K562 (cell line): ENCODE results near the gene OGDH. TPM values are rescaled to one million over a fixed set of nuclear protein-coding genes. Genes with fewer than 3 reads are reported as not detected.

ENCODE experiments used
- ATAC-seq: fragments of 200-7000 bp; cut with Tn5 transposase; 3 replicates; pipeline ENCODE4 v1.9.1; 2020; ENCODE audit warnings: moderate library complexity
- BruUV-seq: library from RNA; stranded (reverse); fragments of 400-500 nt; replicated peaks from 2 replicates; lab custom pipeline; 2021; lab: Mats Ljungman, UMichigan
- CTCF ChIA-PET: fragments of 300-600 bp; formaldehyde crosslinking; extraction: SDS; loops from one replicate; lab custom pipeline; 2021; ENCODE audit warnings: low intra/inter-chr PET ratio; lab: Yijun Ruan, JAX
- POLR2A ChIA-PET: fragments of 300-600, 350-650 bp; sonication (Branson Sonifier 250); formaldehyde crosslinking; extraction: SDS; loops from one replicate; lab custom pipeline; 2021; ENCODE audit warnings: antibody characterized with exemption, inconsistent platforms; lab: Yijun Ruan, JAX
- DNase-seq, 4 experiments: peaks; one replicate each; pipeline versions ENCODE4 v3.0.0 to v3.0.0-alpha.2; 2011 to 2018; ENCODE audit warnings: low spot score in 3 of 4, mixed read lengths in 3 of 4; ENCODE audit errors: extremely low read depth in 1 of 4
- FAIRE-seq: peaks from 2 replicates; lab custom pipeline; 2011; peaks lifted over from hg19 to GRCh38; lab: Jason Lieb, UNC
- H2AFZ ChIP-seq: 2 replicates; pipeline ENCODE4 v1.6.0; 2011; ENCODE audit warnings: low read depth, low read length, control low read depth, inconsistent platforms
- H3K27ac ChIP-seq: fragments of 200-600 bp; 3 replicates; pipeline ENCODE4 v1.8.0; 2011; ENCODE audit warnings: low read depth, mild to moderate bottlenecking, control low read depth, inconsistent platforms, low read length, moderate library complexity, mixed read lengths; ENCODE audit errors: extremely low read depth
- H3K27me3 ChIP-seq, 2 experiments: fragments of 300-600 bp in 1 of 2; 2 replicates in 1 of 2; 3 replicates in 1 of 2; pipeline versions ENCODE4 v1.6.0 to v1.8.0; 2011; ENCODE audit warnings: inconsistent platforms in 2 of 2, low read length in 2 of 2, mild to moderate bottlenecking in 1 of 2, mixed read lengths in 1 of 2, moderate library complexity in 1 of 2; ENCODE audit not compliant: control insufficient read depth in 2 of 2, insufficient read depth in 2 of 2
- H3K36me3 ChIP-seq: fragments of 300-600 bp; 3 replicates; pipeline ENCODE4 v1.8.0; 2011; ENCODE audit warnings: mild to moderate bottlenecking, low read length, inconsistent platforms; ENCODE audit not compliant: control insufficient read depth, insufficient read depth
- H3K4me1 ChIP-seq, 2 experiments: fragments of 200-600 bp in 1 of 2; replicated peaks in 1 of 2; 2 replicates in 1 of 2; 3 replicates in 1 of 2; pipeline versions ENCODE4 v1.5.1 to v1.8.0; 2011; ENCODE audit warnings: inconsistent platforms in 2 of 2, low read length in 2 of 2, mild to moderate bottlenecking in 1 of 2, mixed read lengths in 1 of 2, moderate library complexity in 1 of 2; ENCODE audit not compliant: control insufficient read depth in 2 of 2, insufficient read depth in 2 of 2
- H3K4me2 ChIP-seq: 2 replicates; pipeline ENCODE4 v1.6.1; 2011; ENCODE audit warnings: low read length, control low read depth, inconsistent platforms, mixed read lengths; ENCODE audit not compliant: insufficient read depth
- H3K4me3 ChIP-seq: fragments of 200-600 bp; sonication (generic), shearing (Covaris generic); 2 replicates; pipeline ENCODE4 v1.5.1; 2016; ENCODE audit warnings: control low read depth, inconsistent platforms
- H3K79me2 ChIP-seq: fragments of 200-600 bp; 3 replicates; pipeline ENCODE4 v1.8.0; 2011; ENCODE audit warnings: low read length, inconsistent platforms; ENCODE audit not compliant: control insufficient read depth, insufficient read depth
- H3K9ac ChIP-seq, 2 experiments: 2 replicates each; pipeline versions ENCODE4 v1.6.0 to v1.6.1; 2011; ENCODE audit warnings: low read depth in 2 of 2, low read length in 2 of 2, control low read depth in 1 of 2, inconsistent platforms in 1 of 2, mild to moderate bottlenecking in 1 of 2, mixed read lengths in 1 of 2; ENCODE audit not compliant: insufficient read depth in 1 of 2
- H3K9me1 ChIP-seq: one replicate; pipeline ENCODE4 v1.6.0; 2011; ENCODE audit warnings: inconsistent platforms, mild to moderate bottlenecking, low read length, moderate library complexity; ENCODE audit not compliant: control insufficient read depth, insufficient read depth
- H3K9me3 ChIP-seq: replicated peaks from 2 replicates; pipeline ENCODE4 v1.5.1; 2011; ENCODE audit warnings: low read depth, low read length, inconsistent platforms; ENCODE audit not compliant: control insufficient read depth, insufficient read depth
- H4K20me1 ChIP-seq: replicated peaks from 2 replicates; pipeline ENCODE4 v1.6.1; 2011; ENCODE audit warnings: low read length, inconsistent platforms, mixed read lengths; ENCODE audit not compliant: control insufficient read depth, insufficient read depth
- CEBPB ChIP-seq: fragments of 450-650 bp; IDR thresholded peaks from 2 replicates; pipeline ENCODE4 v1.6.1; 2016; ENCODE audit warnings: missing genetic modification characterization, missing compliant biosample characterization
- FOXJ3 ChIP-seq: sonication (generic); formaldehyde crosslinking; IDR thresholded peaks from 2 replicates; pipeline ENCODE4 v1.4.0; 2020; ENCODE audit warnings: mild to moderate bottlenecking, missing genetic modification reagents
- MEIS2 ChIP-seq: fragments of 450-650 bp; IDR thresholded peaks from 2 replicates; pipeline ENCODE4 v1.6.1; 2014; ENCODE audit warnings: mild to moderate bottlenecking; ENCODE audit not compliant: partially characterized antibody
- TSC22D4 ChIP-seq: fragments of 450-650 bp; IDR thresholded peaks from 2 replicates; pipeline ENCODE4 v1.6.1; 2016; ENCODE audit warnings: missing genetic modification characterization, missing biosample characterization, control low read depth
- ZNF175 ChIP-seq: fragments of 200-800 bp; sonication (Bioruptor generic); IDR thresholded peaks from 2 replicates; pipeline ENCODE4 v1.6.1; 2016; ENCODE audit warnings: low read depth, mild to moderate bottlenecking, missing genetic modification characterization, missing compliant biosample characterization
- ZZZ3 ChIP-seq: fragments of 450-650 bp; IDR thresholded peaks from 2 replicates; pipeline ENCODE4 v1.6.1; 2016; ENCODE audit warnings: antibody characterized with exemption, mild to moderate bottlenecking, moderate library complexity
- WGBS: fragments of 100-300 bp; shearing (Covaris generic); methylation state at CpG from one replicate; pipeline ENCODE4 v1.1.6; 2016; ENCODE audit warnings: low coverage, mixed read lengths; ENCODE audit not compliant: insufficient coverage; ENCODE audit errors: missing lambda C conversion rate; 5-methylcytosine and 5-hydroxymethylcytosine counted together
- in situ Hi-C: fragments of 300-500 bp; cut with MboI; formaldehyde crosslinking; loops from 4 replicates; pipeline ENCODE4 v1.15.0; 2018; ENCODE audit warnings: inconsistent platforms, mixed read lengths
- intact Hi-C: fragments of 100-400 bp; cut with micrococcal nuclease; formaldehyde crosslinking; loops from 2 replicates; pipeline ENCODE4 v1.14.2; 2022
- polyA plus RNA-seq, 8 experiments: library from polyadenylated mRNA; depleted of rRNA in 4 of 8; stranded (reverse) in 5 of 8; unstranded in 3 of 8; fragments of >200 nt; fragmentation: Nextera tagmentation in 2 of 8; fragmentation: Illumina TruSeq in 1 of 8; extraction: Ambion mirVana in 2 of 8; extraction: Trizol in 1 of 8; gene quantifications; 2 replicates each; pipeline versions ENCODE4 v1.2.1 to v1.2.3, GENCODE V29; 2011 to 2014; ENCODE audit warnings: inconsistent platforms in 1 of 8, missing spikeins in 1 of 8
- total RNA-seq, 7 experiments: library from RNA; depleted of rRNA in 6 of 7; stranded (reverse); fragments of >200 nt in 6 of 7; fragmentation: Illumina TruSeq in 2 of 7; extraction: Trizol in 2 of 7; gene quantifications; 2 replicates each; pipeline versions ENCODE4 v1.2.1 to v1.2.3, GENCODE V29; 2011 to 2021; ENCODE audit warnings: low replicate concordance in 1 of 7
- TF ChIP-seq, protein P1 (sequence below): fragments of 250-450 bp; sonication (Bioruptor Pico); IDR thresholded peaks from 2 replicates; pipeline ENCODE4 v1.8.0; 2022; ENCODE audit warnings: inconsistent platforms
- TF ChIP-seq, protein P2 (sequence below): IDR thresholded peaks from 3 replicates; pipeline ENCODE4 v1.6.1; 2011; ENCODE audit warnings: borderline replicate concordance, mild to moderate bottlenecking, moderate library complexity; ENCODE audit not compliant: insufficient read length; ENCODE audit errors: extremely low read depth

The OGDH gene
- total and polyA plus RNA-seq, 9 of the 15 experiments (the other 6 are each of a cell fraction or from before 2014, with no cell fraction given): 3.1 to 80.3 (median 23.5) TPM

DNA sequence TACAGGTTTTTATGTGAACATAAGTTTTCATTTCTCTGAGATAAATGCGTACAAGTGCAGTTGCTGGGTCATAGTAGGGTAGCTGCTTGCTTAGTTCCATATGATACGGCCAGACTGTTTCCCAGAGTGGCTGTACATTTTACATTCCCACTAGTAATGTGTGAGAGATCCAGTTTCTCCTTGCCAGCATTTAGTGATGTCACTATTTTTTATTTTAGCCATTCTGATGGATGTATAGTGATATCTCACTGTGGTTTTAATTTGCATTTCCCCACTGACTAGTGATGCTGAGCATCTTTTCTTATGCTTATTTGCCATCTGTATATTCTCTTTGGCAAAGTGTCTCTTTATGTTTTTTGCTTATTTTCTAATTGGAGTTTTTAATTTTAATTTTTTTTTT is 146.4 kb downstream of the OGDH start:
- BruUV-seq: no TSS peak
- H3K4me3 ChIP-seq: no peak overlapping the region
- H3K79me2 ChIP-seq: peaks cover 57% of the 10 kb centered on the region
- no peaks in the 10 kb centered on the region for H3K9me1 ChIP-seq
- no peak overlapping the region for H3K9ac ChIP-seq
- H2AFZ ChIP-seq: no peak overlapping the region
- WGBS: 77% methylated on average over 2 of the region's 2 CpGs
- peaks cover 23 to 35% of the 10 kb centered on the region in 2 experiments; a peak in 4 of 5 replicates for H3K4me1 ChIP-seq
- no peaks in the 10 kb centered on the region for H3K27me3 ChIP-seq
- peaks cover 34% of the 10 kb centered on the region; the same call in 2 of the 3 replicates for H3K36me3 ChIP-seq
- no peak overlapping the region for H3K27ac ChIP-seq
- intact Hi-C loops: no loop called here
- in situ Hi-C loops: no loop called here
- POLR2A ChIA-PET: no interaction called here
- peaks cover 14% of the 10 kb centered on the region for H4K20me1 ChIP-seq
- no peaks in the 10 kb centered on the region for H3K9me3 ChIP-seq
- TF ChIP-seq FOXJ3 (CRISPR knock-in tag): no peak
- TF ChIP-seq, protein P1, sequence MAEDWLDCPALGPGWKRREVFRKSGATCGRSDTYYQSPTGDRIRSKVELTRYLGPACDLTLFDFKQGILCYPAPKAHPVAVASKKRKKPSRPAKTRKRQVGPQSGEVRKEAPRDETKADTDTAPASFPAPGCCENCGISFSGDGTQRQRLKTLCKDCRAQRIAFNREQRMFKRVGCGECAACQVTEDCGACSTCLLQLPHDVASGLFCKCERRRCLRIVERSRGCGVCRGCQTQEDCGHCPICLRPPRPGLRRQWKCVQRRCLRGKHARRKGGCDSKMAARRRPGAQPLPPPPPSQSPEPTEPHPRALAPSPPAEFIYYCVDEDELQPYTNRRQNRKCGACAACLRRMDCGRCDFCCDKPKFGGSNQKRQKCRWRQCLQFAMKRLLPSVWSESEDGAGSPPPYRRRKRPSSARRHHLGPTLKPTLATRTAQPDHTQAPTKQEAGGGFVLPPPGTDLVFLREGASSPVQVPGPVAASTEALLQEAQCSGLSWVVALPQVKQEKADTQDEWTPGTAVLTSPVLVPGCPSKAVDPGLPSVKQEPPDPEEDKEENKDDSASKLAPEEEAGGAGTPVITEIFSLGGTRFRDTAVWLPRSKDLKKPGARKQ: no peak
- TF ChIP-seq ZZZ3: no peak
- no peak for TF ChIP-seq CEBPB (tag)
- TF ChIP-seq ZNF175: no peak
- TF ChIP-seq TSC22D4: no peak
- TF ChIP-seq, protein P2, sequence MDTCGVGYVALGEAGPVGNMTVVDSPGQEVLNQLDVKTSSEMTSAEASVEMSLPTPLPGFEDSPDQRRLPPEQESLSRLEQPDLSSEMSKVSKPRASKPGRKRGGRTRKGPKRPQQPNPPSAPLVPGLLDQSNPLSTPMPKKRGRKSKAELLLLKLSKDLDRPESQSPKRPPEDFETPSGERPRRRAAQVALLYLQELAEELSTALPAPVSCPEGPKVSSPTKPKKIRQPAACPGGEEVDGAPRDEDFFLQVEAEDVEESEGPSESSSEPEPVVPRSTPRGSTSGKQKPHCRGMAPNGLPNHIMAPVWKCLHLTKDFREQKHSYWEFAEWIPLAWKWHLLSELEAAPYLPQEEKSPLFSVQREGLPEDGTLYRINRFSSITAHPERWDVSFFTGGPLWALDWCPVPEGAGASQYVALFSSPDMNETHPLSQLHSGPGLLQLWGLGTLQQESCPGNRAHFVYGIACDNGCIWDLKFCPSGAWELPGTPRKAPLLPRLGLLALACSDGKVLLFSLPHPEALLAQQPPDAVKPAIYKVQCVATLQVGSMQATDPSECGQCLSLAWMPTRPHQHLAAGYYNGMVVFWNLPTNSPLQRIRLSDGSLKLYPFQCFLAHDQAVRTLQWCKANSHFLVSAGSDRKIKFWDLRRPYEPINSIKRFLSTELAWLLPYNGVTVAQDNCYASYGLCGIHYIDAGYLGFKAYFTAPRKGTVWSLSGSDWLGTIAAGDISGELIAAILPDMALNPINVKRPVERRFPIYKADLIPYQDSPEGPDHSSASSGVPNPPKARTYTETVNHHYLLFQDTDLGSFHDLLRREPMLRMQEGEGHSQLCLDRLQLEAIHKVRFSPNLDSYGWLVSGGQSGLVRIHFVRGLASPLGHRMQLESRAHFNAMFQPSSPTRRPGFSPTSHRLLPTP: no peak
- no peak for TF ChIP-seq MEIS2
- FAIRE-seq (no peak), ATAC-seq (no peak), DNase-seq (no peak)
- CTCF ChIA-PET: no interaction called here
- no peak overlapping the region for H3K4me2 ChIP-seq
